Uterus (tissue), 4 donors: ENCODE data around the gene CARD11. TPM values are rescaled to one million over a fixed set of nuclear protein-coding genes. Genes with fewer than 3 reads are reported as not detected.

Experiments
- DNase-seq, 2 donors: peaks; one replicate each; pipeline ENCODE4 v3.0.0-alpha.2; 2019 to 2020
- H3K27ac ChIP-seq, 2 donors: fragments of 200-600 bp; sonication (generic); 1 replicate in 1 of 2; 2 replicates in 1 of 2; pipeline ENCODE4 v1.5.1; 2016 to 2018
- H3K27me3 ChIP-seq, 2 donors: fragments of 200-600 bp; sonication (generic); one replicate each; pipeline ENCODE4 v1.5.1; 2018 to 2019; ENCODE audit warnings: control low read depth in 1 of 2
- H3K36me3 ChIP-seq, 2 donors: fragments of 200-600 bp; sonication (generic); one replicate each; pipeline ENCODE4 v1.5.1; 2019; ENCODE audit warnings: control low read depth in 1 of 2
- H3K4me1 ChIP-seq, 2 donors: fragments of 200-600 bp; sonication (generic); one replicate each; pipeline ENCODE4 v1.5.1; 2018 to 2019; ENCODE audit warnings: control low read depth in 1 of 2
- H3K4me3 ChIP-seq, 2 donors: fragments of 200-600 bp; sonication (generic); 1 replicate in 1 of 2; 2 replicates in 1 of 2; pipeline ENCODE4 v1.5.1; 2018 to 2019; ENCODE audit warnings: mild to moderate bottlenecking in 1 of 2
- H3K9me3 ChIP-seq, 2 donors: fragments of 200-600 bp; sonication (generic); one replicate each; pipeline ENCODE4 v1.5.1; 2019; ENCODE audit warnings: control low read depth in 1 of 2
- CTCF ChIP-seq, 4 experiments: fragments of 200-600 bp in 2 of 4; fragments of 450-650 bp in 2 of 4; sonication (generic) in 2 of 4; IDR thresholded peaks; one replicate each; pipeline ENCODE4 v1.5.1; 2016 to 2019; ENCODE audit warnings: antibody characterized with exemption in 4 of 4, mild to moderate bottlenecking in 2 of 4, moderate library complexity in 1 of 4
- POLR2A ChIP-seq, 2 donors: fragments of 450-650 bp; IDR thresholded peaks; one replicate each; pipeline ENCODE4 v1.6.1; 2016; ENCODE audit warnings: antibody characterized with exemption in 2 of 2, mild to moderate bottlenecking in 1 of 2, moderate library complexity in 1 of 2
- intact Hi-C: fragments of 100-400 bp; cut with DNase I; formaldehyde crosslinking; loops from one replicate; pipeline ENCODE4 v1.15.1; 2023; ENCODE audit warnings: low total_unique reads
- total RNA-seq, 4 donors: library from RNA; depleted of rRNA in 3 of 4; stranded (reverse); fragments of >200 nt in 3 of 4; gene quantifications; one replicate each; pipeline versions ENCODE4 v1.1.0 to v1.2.4, GENCODE V29; 2014 to 2023
- donor health status: DM: yes; HTN: yes; CAD: no.

CARD11 gene
- total RNA-seq, 4 donors from 2014 or later, result 0.95 to 1.0 TPM; not detected in 2

- DNase-seq, result no peak
- intact Hi-C loops, result no loop called here
Measured at GRCh38 chr7:2945171-2945570, 98.5 kb downstream of the CARD11 start.

GRCh38 chr7:2944739-2945138 is 98.9 kb downstream of the CARD11 start:
- Histone ChIP-seq H3K9me3 (no peaks in the 10 kb centered on the region), H3K27me3 (no peaks in the 10 kb centered on the region), H3K36me3 (no peaks in the 10 kb centered on the region), H3K4me3 (no peak overlapping the region), H3K27ac (no peak overlapping the region), H3K4me1 (no peaks in the 10 kb centered on the region)
- TF ChIP-seq CTCF (IDR thresholded peaks at IDR 0.05) (no peak), POLR2A (IDR thresholded peaks at IDR 0.05) (no peak)
- intact Hi-C loops, result no loop called here
- DNase-seq, result no peak

More at GRCh38 chr7:2945171-2945570, 98.5 kb downstream of the CARD11 start:
- H3K27ac ChIP-seq, result no peak overlapping the region
- H3K9me3 ChIP-seq, result no peaks in the 10 kb centered on the region
- H3K4me1 ChIP-seq, result no peaks in the 10 kb centered on the region
- H3K4me3 ChIP-seq, result no peak overlapping the region
- TF ChIP-seq CTCF (IDR thresholded peaks at IDR 0.05) (no peak), POLR2A (IDR thresholded peaks at IDR 0.05) (no peak)
- H3K27me3 ChIP-seq, result no peaks in the 10 kb centered on the region
- H3K36me3 ChIP-seq, result no peaks in the 10 kb centered on the region

- Histone ChIP-seq H3K36me3 (no peaks in the 10 kb centered on the region), H3K4me1 (no peaks in the 10 kb centered on the region), H3K4me3 (no peak overlapping the region), H3K9me3 (no peaks in the 10 kb centered on the region), H3K27me3 (no peaks in the 10 kb centered on the region), H3K27ac (no peak overlapping the region)
- TF ChIP-seq POLR2A (IDR thresholded peaks at IDR 0.05), result no peak
- TF ChIP-seq CTCF (IDR thresholded peaks at IDR 0.05), result no peak
- DNase-seq, result no peak
- intact Hi-C loops, result no loop called here
Measured at GRCh38 chr7:2943851-2944601, 99.6 kb downstream of the CARD11 start.

GRCh38 chr7:2941216-2941859 is 102.3 kb downstream of the CARD11 start:
- no peaks in the 10 kb centered on the region for H3K27me3 ChIP-seq

More at GRCh38 chr7:2941216-2941859, 102.3 kb downstream of the CARD11 start:
- intact Hi-C loops, result no loop called here
- Histone ChIP-seq H3K27ac (no peak overlapping the region), H3K4me3 (no peak overlapping the region), H3K36me3 (no peaks in the 10 kb centered on the region), H3K4me1 (no peaks in the 10 kb centered on the region), H3K9me3 (no peaks in the 10 kb centered on the region)
- TF ChIP-seq CTCF (IDR thresholded peaks at IDR 0.05), result no peak
- TF ChIP-seq POLR2A (IDR thresholded peaks at IDR 0.05), result no peak
- no peak for DNase-seq
